GM21529 (cell line): ENCODE results near the gene NXT1.

Experiments
- ATAC-seq: cut with Tn5 transposase; IDR thresholded peaks from one replicate; pipeline ENCODE4 v1.9.1; 2021; ENCODE audit not compliant: unreplicated experiment

NXT1 gene

DNA sequence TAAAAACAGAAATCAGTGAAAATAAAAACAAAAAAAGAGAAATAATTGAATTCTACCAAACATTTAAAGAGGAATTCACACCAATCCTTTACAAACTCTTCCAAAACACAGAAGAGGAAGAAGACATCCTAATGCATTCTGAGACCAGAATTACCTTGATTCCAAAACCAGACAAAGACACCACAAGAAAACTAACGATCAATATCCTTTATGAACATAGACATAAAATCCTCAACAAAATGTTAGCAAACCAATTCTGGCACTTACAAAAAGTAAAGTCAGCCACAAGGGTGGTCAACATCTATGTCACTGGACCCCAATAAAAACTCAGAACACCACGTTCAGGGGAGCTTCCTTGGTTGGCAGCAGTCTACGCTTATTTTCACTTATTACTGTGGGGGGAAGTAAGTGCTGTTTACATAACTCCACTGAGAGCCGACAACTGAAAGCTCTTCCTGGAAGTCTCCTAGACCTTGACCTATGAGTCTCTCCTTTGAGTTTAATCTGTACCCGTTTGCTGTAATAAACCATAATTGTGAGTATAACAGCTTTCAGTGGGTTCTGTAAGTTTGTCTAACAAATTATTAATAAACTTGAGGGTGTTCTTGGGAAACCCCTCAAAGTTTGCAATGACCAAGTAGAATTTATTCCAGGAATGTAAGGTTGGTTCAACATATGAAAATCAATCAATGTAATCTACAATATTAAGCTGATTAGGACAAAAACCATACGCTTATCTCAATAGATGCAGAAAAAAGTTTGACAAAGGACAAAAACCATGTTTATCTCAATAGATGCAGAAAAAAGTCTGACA is 35.9 kb downstream of the NXT1 start:
- no peak for ATAC-seq

DNA sequence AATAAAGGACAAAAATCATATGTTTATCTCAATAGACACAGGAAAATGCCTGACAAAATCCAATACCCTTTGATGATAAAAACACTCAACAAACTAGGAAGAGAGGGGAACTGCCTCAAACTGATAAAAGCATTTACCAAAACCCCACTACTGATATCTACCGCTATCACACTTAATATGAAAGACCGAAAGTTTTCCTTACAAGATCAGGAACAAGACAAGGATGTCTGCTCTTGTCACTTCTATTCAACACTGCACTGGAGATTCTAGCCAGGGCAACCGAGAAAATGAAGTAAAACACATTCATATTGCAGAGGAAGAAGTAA is 36.5 kb downstream of the NXT1 start:
- no peak for ATAC-seq

DNA sequence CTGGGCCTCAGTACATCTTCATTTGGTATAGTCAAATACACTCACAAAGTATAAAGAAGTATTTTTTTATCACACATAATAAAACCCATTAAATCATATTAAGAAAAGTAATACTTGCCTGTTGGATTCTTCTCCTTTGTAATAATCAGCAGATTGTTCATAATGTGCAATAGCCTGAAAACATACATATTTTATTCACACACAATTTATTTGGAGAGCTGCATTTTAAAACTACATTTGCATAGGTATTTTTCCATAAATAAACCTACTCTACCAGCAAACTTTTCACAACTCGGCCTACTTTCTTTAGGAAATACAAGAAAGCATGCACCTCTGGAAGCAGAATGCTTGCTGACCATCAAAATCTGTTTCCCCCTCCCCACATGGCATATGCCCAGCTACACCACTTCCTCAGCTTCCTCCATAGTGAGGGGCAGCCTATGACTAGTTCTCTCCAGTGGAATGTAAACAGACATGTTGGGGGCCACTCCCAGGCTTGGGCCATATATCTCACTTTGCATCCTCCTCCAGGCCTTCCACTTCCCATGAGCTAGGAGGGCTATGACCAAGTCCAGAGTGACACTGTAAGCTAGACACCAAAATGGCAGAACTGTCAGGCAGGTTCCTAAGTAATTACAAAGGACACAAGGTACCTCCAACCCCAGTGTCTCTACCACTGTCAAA is 39.6 kb downstream of the NXT1 start:
- no peak for ATAC-seq

DNA sequence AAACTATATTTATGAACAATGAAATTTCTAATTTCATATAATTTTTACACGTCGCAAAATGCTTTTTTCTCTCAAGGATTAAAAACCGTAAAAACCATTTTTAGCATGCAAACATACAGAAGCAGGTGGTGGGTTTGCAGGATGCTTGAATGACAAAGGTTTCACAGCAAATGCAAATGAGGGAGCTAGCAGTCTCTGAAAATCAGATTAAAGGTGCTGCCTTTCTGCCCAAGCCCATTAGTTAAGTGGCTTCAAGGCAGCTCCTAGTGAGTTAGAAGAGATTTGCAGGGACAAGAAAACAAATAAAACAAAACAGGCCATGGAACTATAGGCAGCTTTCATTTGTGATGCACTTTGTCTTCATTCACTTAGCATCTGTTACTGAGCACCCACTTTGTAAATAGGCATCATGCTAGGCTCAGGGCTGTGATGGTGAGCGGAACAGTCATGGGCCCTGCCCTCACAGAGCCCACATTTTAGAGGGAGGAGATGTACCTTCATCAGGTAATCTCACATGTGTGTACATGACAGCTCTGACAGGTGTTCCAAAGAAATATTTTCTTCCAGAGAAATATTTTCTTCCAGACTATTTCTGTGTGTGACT is 41.2 kb downstream of the NXT1 start:
- ATAC-seq: no peak

DNA sequence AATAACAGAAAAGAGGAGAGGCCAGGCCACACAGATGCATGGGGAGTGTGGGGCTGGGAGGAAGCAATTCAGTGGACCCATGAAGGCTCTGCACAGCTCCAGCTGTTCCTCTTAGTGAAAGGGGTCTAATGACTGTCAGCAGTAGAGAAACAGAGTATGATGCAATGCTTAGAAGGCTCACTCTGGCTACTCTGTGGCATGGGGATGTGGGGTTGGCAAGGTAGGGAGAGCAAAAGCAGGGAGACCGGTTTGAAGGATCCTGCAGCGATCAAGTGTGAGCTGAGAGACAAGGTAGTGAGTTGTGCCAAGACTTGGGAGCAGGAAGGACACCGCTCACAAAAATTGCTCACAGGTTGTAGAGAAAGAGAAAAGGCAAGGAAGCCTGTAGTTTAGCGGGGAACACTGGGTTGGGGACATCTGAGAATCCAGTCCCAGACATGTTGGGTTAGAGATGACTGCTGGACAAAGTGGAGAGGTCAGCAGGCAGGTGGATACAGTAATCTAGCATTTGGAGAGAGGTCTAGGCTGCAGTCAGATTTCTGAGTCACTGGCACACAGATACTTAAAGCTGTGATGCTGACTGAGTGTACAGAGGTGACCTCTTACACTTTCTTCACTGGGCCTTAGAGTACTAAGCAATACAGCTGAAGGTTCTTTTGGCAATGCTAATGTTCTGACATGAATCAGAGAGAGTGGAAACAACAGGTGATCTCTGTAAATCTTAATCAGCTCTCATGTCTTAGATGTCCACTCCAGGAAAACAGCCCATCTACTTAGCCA is 43.6 kb downstream of the NXT1 start:
- ATAC-seq: no peak

DNA sequence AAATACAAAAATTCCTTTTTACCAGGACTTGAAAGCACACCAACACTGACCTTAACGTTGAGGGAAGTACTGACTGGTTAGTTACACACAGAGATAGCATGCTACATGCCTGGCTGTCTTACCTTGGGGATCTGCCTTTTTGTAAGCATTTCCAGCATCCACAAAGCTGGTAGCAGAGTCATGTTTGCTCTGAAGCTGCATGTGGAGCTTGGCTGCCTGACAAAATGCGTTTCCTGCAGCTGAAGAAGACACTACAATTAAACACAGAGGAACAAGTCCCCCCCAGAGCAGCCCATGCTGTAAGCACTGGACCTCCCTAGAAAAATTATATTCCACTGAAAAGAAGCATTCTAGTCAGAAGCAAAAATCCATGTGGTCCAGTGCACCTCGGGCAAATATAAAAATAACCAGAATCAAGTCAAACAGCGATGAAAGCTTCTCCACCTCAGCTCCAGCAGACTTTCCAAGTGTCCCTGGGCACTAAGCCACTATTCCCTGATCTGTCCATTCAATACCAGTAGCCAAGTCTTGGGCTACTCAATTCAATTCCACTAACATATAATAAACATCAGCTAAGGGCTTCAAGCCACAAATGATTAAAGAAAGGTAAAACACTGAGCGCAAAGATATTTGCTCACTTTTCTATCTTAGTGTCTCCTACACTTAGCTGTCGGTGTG is 46.5 kb downstream of the NXT1 start:
- no peak for ATAC-seq

DNA sequence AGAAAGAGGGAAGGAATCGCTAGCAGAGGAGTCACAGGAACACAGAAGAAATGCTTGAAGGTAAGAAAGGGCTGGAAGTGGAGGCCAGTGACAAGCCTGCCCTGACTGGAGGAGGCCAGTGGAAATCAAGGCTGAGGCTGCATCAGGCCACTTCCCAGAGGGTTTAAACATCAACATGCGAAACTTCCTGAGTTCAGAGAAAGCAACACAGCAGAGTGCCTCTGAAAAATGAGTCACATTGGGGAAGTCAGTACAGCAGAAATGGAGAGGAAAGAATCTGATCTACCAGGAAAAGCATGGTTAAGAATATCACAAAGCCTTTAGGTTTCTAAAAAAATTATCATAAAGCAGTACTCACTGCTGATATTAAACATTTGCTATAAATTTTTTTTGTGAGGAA is 47.4 kb downstream of the NXT1 start:
- no peak for ATAC-seq

DNA sequence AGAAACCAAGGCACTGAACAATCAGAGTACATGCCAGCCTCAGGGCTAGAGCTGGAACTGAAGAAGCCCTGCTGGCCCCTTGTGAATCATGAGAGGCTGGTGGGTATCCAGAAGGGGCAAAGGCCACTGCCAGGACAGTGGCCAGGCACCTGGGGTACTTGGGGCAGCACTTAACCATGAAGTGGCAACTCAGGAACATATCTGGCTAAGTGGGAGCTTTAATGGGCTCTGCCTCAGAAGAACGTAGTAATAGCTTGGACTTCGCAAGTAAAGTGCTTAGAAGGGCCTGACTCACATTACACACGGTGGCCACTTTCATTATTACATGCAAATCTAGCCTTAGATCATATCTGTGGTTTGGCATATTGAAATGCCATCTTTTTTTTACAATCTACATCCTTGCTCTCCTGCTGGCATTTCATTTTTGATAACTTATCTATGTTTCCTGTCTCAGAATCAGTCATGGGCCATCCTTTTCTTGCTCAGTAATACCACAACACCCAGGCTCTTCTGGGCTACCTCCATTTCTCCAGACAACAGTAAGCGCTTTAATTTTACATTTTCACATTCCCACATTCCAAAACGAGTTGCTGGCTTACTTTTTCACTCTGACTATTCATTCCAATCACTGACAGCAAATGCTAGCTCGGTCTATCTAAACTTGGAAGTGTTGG is 49.1 kb downstream of the NXT1 start:
- ATAC-seq: peak; percentile 81

DNA sequence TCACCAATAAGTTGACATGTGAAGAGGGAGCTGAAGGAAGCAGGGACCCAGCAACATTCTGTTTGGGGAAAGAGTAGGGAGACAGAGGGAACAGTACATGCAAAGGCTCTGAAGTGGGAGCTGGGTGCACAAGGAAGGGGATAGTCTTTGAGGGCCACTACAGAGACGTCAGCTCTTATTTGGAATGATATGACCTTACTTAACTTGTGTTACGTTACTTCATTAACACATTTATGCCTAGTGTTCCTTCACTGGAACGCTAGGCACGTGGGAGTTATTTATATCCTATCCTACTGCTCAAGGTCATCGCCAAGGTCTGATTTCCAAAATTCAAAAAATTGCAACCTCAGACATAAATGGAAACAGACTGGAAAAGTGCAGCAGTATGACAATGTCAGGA is 50.5 kb downstream of the NXT1 start:
- ATAC-seq: no peak

DNA sequence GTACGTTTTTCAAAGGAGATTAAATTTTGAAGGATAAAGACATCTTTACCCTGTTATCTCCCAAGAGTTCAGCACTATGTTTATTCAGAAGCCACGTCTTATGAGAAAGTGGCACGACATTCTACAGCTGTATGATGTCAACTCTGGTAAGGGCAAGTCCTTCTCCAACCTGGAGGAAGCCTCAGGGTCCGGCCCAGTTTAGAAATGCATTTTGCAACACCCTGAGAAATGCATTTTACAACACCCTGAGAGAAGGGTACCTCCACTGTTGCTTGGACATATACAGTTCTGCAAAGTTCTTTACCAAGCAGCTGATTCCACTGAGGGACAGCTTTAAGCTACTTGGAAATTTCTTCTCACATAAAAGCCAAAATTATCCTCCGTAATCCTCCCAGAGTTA is 53.2 kb downstream of the NXT1 start:
- no peak for ATAC-seq

DNA sequence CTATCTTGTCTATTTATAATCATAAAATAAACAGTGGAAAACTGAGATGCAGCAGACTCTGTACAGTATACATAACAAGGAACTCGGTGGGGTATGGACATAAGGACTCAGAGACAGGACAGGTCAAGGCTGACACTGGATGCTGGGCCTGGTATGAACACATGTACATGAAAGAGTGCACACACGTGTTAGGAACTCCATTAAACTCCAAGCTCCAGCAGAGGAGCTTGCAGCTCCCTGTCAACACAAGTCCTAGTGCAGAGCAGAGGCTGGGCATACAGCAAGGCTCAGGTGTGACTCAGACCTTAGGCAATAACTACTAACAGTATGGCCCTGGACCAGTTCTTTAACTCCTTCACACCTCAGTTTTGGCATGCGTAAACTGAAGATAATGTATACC is 53.6 kb downstream of the NXT1 start:
- ATAC-seq: no peak
